Fibroblast of lung (primary cell): ENCODE data around the gene DOCK8.
"Not testable (repeated sequence)": the region's sequence is repeated elsewhere in the genome, so short reads cannot be mapped to it uniquely, and the experiment has no call there.

ENCODE experiments used
- EZH2 ChIP-seq: IDR thresholded peaks from 2 replicates; pipeline ENCODE4 v1.5.1; 2012; ENCODE audit warnings: low read length, control low read depth, mild to moderate bottlenecking; ENCODE audit errors: missing control alignments
- TF ChIP-seq, protein P1 (sequence below), 2 donors: IDR thresholded peaks in 1 of 2; conservative IDR thresholded peaks in 1 of 2; 1 replicate in 1 of 2; 2 replicates in 1 of 2; pipeline ENCODE4 v1.5.1; 2011 to 2012; ENCODE audit warnings: low read length in 2 of 2, control low read depth in 1 of 2, inconsistent platforms in 1 of 2, low read depth in 1 of 2, mild to moderate bottlenecking in 1 of 2

GRCh38 chr9:409655-410054 is 195.0 kb downstream of the DOCK8 start:
- TF ChIP-seq, protein P1, sequence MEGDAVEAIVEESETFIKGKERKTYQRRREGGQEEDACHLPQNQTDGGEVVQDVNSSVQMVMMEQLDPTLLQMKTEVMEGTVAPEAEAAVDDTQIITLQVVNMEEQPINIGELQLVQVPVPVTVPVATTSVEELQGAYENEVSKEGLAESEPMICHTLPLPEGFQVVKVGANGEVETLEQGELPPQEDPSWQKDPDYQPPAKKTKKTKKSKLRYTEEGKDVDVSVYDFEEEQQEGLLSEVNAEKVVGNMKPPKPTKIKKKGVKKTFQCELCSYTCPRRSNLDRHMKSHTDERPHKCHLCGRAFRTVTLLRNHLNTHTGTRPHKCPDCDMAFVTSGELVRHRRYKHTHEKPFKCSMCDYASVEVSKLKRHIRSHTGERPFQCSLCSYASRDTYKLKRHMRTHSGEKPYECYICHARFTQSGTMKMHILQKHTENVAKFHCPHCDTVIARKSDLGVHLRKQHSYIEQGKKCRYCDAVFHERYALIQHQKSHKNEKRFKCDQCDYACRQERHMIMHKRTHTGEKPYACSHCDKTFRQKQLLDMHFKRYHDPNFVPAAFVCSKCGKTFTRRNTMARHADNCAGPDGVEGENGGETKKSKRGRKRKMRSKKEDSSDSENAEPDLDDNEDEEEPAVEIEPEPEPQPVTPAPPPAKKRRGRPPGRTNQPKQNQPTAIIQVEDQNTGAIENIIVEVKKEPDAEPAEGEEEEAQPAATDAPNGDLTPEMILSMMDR (conservative IDR thresholded peaks at IDR 0.05 in 1 of 2, IDR thresholded peaks at IDR 0.05 in 1 of 2; ENCODE audit: low read depth in 1 of 2, low read length in 2 of 2): not testable (repeated sequence)
- TF ChIP-seq EZH2: not testable (repeated sequence)
